AG09309 (cell line): Measurements from ENCODE around the gene HECW1.

Experiments
- DNase-seq: peaks from one replicate; pipeline ENCODE4 v3.0.0-alpha.2; 2010; ENCODE audit warnings: low read depth
- H3K4me3 ChIP-seq: 2 replicates; pipeline ENCODE4 v1.5.1; 2011; ENCODE audit warnings: mild to moderate bottlenecking, low read depth, low read length, moderate library complexity; ENCODE audit not compliant: control insufficient read depth
- TF ChIP-seq, protein P1 (sequence below): IDR thresholded peaks from 2 replicates; pipeline ENCODE4 v1.5.1; 2011; ENCODE audit warnings: mild to moderate bottlenecking, low read depth, low read length, inconsistent platforms; ENCODE audit not compliant: insufficient read depth, control insufficient read depth; ENCODE audit errors: missing control alignments

HECW1 gene

DNA sequence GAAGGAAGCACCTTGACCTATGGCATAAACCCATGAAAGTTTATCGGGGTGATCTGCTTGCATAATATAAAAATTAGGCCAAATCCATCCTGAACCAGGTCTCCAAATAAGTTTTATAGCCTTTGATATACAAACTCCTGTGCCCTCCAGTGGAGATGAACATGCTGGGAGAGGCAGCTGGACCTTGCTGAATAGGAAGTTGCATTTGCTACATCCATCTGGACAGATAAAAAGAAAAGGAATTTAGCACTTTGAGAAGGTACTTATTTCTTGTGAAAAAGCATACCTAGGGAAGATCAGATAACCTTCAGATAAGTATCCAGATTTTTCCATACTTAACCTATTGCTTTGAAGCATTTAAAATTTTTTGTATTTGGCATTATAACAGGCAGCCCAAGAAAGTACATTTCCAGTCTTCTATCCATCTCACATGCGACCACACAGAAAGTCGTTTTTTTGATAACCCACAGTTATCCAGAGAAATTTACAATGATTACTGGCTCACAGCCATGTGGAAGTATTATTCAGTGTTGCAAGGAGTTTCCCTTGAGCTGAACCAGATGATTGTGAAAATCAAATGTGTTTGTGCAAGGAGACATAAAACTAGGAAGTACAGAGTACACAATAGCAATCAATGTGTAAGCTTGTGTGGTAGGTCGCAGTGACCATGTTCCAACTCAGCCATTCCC, 346.0 kb downstream of the HECW1 start:
- TF ChIP-seq, protein P1, sequence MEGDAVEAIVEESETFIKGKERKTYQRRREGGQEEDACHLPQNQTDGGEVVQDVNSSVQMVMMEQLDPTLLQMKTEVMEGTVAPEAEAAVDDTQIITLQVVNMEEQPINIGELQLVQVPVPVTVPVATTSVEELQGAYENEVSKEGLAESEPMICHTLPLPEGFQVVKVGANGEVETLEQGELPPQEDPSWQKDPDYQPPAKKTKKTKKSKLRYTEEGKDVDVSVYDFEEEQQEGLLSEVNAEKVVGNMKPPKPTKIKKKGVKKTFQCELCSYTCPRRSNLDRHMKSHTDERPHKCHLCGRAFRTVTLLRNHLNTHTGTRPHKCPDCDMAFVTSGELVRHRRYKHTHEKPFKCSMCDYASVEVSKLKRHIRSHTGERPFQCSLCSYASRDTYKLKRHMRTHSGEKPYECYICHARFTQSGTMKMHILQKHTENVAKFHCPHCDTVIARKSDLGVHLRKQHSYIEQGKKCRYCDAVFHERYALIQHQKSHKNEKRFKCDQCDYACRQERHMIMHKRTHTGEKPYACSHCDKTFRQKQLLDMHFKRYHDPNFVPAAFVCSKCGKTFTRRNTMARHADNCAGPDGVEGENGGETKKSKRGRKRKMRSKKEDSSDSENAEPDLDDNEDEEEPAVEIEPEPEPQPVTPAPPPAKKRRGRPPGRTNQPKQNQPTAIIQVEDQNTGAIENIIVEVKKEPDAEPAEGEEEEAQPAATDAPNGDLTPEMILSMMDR, result no peak
- no peak overlapping the region for H3K4me3 ChIP-seq
- no peak for DNase-seq

DNA sequence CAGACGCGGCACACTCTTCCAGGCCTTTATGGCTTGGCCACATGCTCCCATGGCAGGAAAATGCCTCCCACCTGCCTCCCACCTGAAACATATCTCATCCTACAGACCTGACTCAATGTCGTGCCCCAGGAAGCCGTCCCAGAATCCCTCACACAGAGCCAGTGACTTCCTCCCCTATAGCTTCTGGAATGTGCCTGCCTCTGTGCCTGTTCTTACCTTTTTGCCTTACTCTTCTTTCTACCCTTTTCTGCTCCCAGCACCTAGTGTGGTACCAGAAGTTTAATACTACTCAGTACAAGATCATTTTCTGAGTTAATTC, 346.5 kb downstream of the HECW1 start:
- TF ChIP-seq, protein P1, result no peak
- H3K4me3 ChIP-seq, result no peak overlapping the region
- DNase-seq, result no peak

DNA sequence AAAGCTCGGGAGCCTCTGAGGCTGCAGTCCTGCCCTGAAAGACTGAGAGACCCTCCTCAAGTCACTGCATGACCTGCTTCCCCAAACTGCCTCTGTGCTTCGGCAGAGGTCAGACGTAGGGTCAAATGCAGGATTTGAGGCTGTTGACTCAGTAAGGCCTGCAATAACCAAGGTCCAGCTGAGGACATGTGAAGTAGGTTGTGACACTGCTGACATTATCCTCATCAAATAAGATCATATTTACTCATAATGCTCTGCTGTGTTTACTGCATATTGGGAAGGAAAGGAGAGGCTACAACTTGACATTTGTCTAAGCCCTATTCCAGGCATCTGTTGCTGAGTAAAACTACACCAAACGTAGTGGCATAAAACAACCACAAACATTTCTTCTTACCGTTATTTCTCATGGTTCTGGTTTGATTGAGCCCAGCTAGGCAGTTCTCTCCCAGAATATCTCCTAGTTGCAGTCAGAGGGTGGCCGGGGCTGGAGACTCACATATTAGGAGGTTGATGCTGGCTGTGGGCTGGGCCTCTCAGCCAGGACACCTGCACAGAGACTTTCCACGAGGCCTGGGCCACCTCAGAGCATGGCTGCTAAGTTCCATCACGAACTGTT, 348.4 kb downstream of the HECW1 start:
- no peak for DNase-seq
- TF ChIP-seq, protein P1, result no peak
- no peak overlapping the region for H3K4me3 ChIP-seq

DNA sequence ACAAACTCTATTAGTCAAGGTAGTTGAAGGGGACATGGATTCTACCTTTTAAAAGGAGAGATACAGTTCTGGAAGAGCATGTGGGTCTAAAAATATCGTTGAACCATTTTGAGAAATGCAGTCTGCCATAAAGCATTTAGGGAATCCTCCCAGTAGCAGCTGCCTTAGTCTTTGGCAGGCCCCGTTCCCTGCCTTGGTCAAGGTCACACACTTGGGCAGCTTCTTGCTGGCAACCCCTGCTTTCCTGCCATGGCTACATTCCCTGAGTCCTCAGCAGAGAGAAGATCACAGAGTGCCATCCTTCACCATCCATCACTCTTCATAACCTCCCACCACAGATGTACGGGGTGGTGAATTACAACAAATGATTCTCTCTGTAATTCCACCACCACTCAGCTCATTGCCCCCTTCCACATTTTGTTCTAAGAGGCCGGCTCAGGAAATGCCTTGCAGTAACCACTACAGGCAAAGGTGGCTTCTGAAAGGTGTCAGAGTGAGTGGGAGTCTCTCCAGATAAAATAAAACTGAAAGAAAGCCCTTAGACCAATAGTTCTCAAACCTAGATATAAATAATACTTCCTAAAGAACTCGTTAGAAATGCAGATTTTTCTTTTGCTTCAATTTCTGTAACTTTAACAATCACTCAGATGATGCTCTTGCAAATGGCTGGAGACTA, 349.0 kb downstream of the HECW1 start:
- H3K4me3 ChIP-seq, result no peak overlapping the region
- no peak for DNase-seq
- TF ChIP-seq, protein P1, result no peak

DNA sequence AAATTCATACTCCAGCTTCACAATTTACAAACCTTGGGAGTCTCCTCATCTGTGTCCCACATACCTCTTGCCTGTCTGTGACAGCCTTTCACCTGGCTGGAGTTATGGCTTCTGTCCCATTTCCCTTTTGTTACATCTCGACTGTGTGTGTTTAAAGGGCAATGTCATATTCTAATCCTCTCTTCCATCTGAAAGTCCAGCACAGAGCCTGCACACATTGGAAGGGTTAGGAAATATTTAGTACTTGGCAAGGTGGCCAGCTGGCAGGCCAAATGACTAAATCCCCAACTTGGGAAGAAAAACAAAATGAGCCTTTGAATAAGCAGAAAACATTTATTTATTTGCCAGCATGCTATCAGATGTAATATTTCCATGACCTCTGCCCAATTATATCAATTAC, 350.4 kb downstream of the HECW1 start:
- no peak for DNase-seq
- TF ChIP-seq, protein P1, result no peak
- no peak overlapping the region for H3K4me3 ChIP-seq

DNA sequence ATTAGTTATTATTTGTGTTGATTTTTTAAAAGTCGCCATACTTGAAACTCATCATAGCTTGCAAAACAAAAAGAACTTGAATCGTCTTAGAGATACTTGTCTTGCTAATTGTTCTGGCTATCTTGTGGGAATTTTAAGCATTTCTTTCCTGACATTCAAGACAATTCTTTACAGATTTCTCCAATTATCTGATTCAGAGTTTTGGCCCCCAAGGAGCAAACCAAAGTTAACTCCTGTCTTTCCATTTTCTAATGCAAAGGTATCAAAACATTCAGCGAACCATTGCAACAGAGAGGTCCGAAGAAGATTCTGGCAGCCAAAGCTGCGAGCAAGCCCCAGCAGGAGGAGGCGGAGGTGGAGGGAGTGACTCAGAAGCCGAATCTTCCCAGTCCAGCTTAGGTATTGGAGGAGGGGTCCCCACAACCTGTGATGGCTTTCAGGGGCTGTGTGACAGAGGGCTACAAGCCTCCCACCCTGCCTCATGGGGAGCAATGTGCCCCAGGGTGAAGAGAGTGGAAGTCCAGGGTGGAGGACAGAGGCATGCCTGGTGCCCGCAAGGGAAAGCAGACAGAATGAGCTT, 351.0 kb downstream of the HECW1 start:
- no peak for DNase-seq
- H3K4me3 ChIP-seq, result no peak overlapping the region
- TF ChIP-seq, protein P1, result no peak
